ENCODE data around the gene CREB5.

CREB5 gene

GRCh38 chr7:28872226-28872625 lies 459.9 kb downstream of the CREB5 start:
- no peak for DNase-seq

GRCh38 chr7:28873365-28873764 lies 461.0 kb downstream of the CREB5 start:
- DNase-seq = no peak

- DNase-seq = no peak
These were observed 461.7 kb downstream of the CREB5 start for GRCh38 chr7:28874001-28874400.

Measured in NCI-H1105 treated with DMSO at 0.1 percent for 48 hours (cell line).